H1 (cell line): ENCODE results near the gene FGD4. TPM values are rescaled to one million over a fixed set of nuclear protein-coding genes. Genes with fewer than 3 reads are reported as not detected.

Experiments used
- CTCF ChIA-PET: fragments of 300-600 bp; sonication (Branson Sonifier 250); formaldehyde crosslinking; loops from one replicate; lab custom pipeline; 2021; ENCODE audit not compliant: partially characterized antibody; lab: Charles Lee
- POLR2A ChIA-PET: fragments of 300-600 bp; sonication (Branson Sonifier 250); formaldehyde crosslinking; loops from one replicate; lab custom pipeline; 2021; ENCODE audit warnings: inconsistent platforms; ENCODE audit not compliant: partially characterized antibody; lab: Charles Lee
- DNase-seq, 2 experiments: peaks; one replicate each; pipeline versions ENCODE4 v3.0.0 to v3.0.0-alpha.2; 2010 to 2022; ENCODE audit warnings: low spot score in 2 of 2, low read depth in 1 of 2, mixed read lengths in 1 of 2
- FAIRE-seq: peaks from 2 replicates; lab custom pipeline; 2011; peaks lifted over from hg19 to GRCh38; lab: Jason Lieb, UNC
- H2AFZ ChIP-seq: 2 replicates; pipeline ENCODE4 v1.8.1; 2012; ENCODE audit warnings: low read length, inconsistent platforms
- H2AK5ac ChIP-seq: 2 replicates; pipeline ENCODE4 v1.6.1; 2013; ENCODE audit warnings: low read depth, low read length
- H2BK120ac ChIP-seq: replicated peaks from 2 replicates; pipeline ENCODE3; 2013; ENCODE audit warnings: low read depth, low read length, inconsistent platforms
- H2BK12ac ChIP-seq: 2 replicates; pipeline ENCODE4 v1.6.1; 2013; ENCODE audit warnings: low read depth, low read length
- H2BK15ac ChIP-seq: 2 replicates; pipeline ENCODE4 v1.6.1; 2013; ENCODE audit warnings: low read length
- H2BK20ac ChIP-seq: 2 replicates; pipeline ENCODE4 v1.6.1; 2013; ENCODE audit warnings: low read length
- H2BK5ac ChIP-seq: 2 replicates; pipeline ENCODE4 v1.6.1; 2013; ENCODE audit warnings: low read depth, low read length
- H3K14ac ChIP-seq: 2 replicates; pipeline ENCODE4 v1.6.1; 2013; ENCODE audit warnings: inconsistent platforms; ENCODE audit not compliant: insufficient read length
- H3K18ac ChIP-seq: 2 replicates; pipeline ENCODE4 v1.6.1; 2013; ENCODE audit warnings: low read length; ENCODE audit errors: extremely low read depth
- H3K23ac ChIP-seq: 2 replicates; pipeline ENCODE4 v1.6.1; 2013; ENCODE audit warnings: inconsistent platforms; ENCODE audit not compliant: insufficient read length
- H3K23me2 ChIP-seq: 2 replicates; pipeline ENCODE4 v1.6.1; 2013; ENCODE audit warnings: low read depth, low read length
- H3K27ac ChIP-seq: 2 replicates; pipeline ENCODE4 v1.6.1; 2011; ENCODE audit warnings: low read depth, low read length, inconsistent platforms
- H3K27me3 ChIP-seq, 4 experiments: replicated peaks in 1 of 4; 1 replicate in 1 of 4; 2 replicates in 3 of 4; pipeline versions ENCODE4 v1.6.1 to v1.8.1; 2011 to 2013; ENCODE audit warnings: low read length in 3 of 4, mild to moderate bottlenecking in 3 of 4, inconsistent platforms in 2 of 4, mixed read lengths in 2 of 4, moderate library complexity in 1 of 4; ENCODE audit not compliant: control insufficient read depth in 3 of 4, insufficient read depth in 3 of 4; ENCODE audit errors: extremely low read depth in 1 of 4
- H3K36me3 ChIP-seq, 4 experiments: 2 replicates each; pipeline versions ENCODE4 v1.6.1 to v1.8.1; 2011 to 2013; ENCODE audit warnings: mild to moderate bottlenecking in 4 of 4, low read length in 3 of 4, moderate library complexity in 2 of 4, control low read depth in 1 of 4, inconsistent platforms in 1 of 4; ENCODE audit not compliant: insufficient read depth in 4 of 4, control insufficient read depth in 2 of 4
- H3K4ac ChIP-seq: replicated peaks from 2 replicates; pipeline ENCODE3; 2013; ENCODE audit warnings: low read length, low read depth, mixed read lengths, inconsistent platforms; ENCODE audit not compliant: insufficient read length
- H3K4me1 ChIP-seq, 4 experiments: replicated peaks in 1 of 4; 1 replicate in 1 of 4; 2 replicates in 3 of 4; pipeline versions ENCODE4 v1.6.1 to v1.8.1; 2011 to 2013; ENCODE audit warnings: low read length in 3 of 4, inconsistent platforms in 2 of 4, mixed read lengths in 1 of 4; ENCODE audit not compliant: insufficient read depth in 4 of 4, control insufficient read depth in 3 of 4
- H3K4me2 ChIP-seq, 2 experiments: 2 replicates each; pipeline versions ENCODE4 v1.6.1 to v1.8.1; 2011 to 2013; ENCODE audit warnings: low read depth in 2 of 2, low read length in 2 of 2, control low read depth in 1 of 2, inconsistent platforms in 1 of 2, mild to moderate bottlenecking in 1 of 2; ENCODE audit not compliant: insufficient read depth in 1 of 2
- H3K4me3 ChIP-seq, 4 experiments: fragments of 200-600, 300-600 bp in 1 of 4; sonication (generic), shearing (Covaris generic), sonication (Bioruptor Twin) in 1 of 4; 2 replicates each; pipeline versions ENCODE4 v1.5.1 to v1.8.1; 2011 to 2016; ENCODE audit warnings: low read length in 4 of 4, low read depth in 3 of 4, control low read depth in 2 of 4, inconsistent platforms in 2 of 4, mild to moderate bottlenecking in 2 of 4, mixed read lengths in 1 of 4, moderate library complexity in 1 of 4; ENCODE audit not compliant: insufficient read depth in 2 of 4; ENCODE audit errors: extremely low read depth in 1 of 4
- H3K56ac ChIP-seq: replicated peaks from 2 replicates; pipeline ENCODE3; 2013; ENCODE audit warnings: low read depth, mild to moderate bottlenecking, mixed read lengths, low read length, inconsistent platforms; ENCODE audit not compliant: insufficient read length
- H3K79me1 ChIP-seq: 2 replicates; pipeline ENCODE4 v1.6.1; 2013; ENCODE audit warnings: low read depth, low read length, control low read depth
- H3K79me2 ChIP-seq, 2 experiments: 2 replicates each; pipeline versions ENCODE4 v1.6.1 to v1.8.1; 2012 to 2013; ENCODE audit warnings: low read length in 2 of 2, mild to moderate bottlenecking in 2 of 2, inconsistent platforms in 1 of 2; ENCODE audit not compliant: insufficient read depth in 2 of 2, control insufficient read depth in 1 of 2
- H3K9ac ChIP-seq, 4 experiments: replicated peaks in 1 of 4; 1 replicate in 1 of 4; 2 replicates in 3 of 4; pipeline versions ENCODE4 v1.6.1 to v1.8.1; 2011 to 2013; ENCODE audit warnings: low read depth in 3 of 4, low read length in 3 of 4, control low read depth in 2 of 4, mild to moderate bottlenecking in 2 of 4, moderate library complexity in 2 of 4, inconsistent platforms in 1 of 4; ENCODE audit errors: extremely low read depth in 1 of 4
- H3K9me3 ChIP-seq, 2 experiments: 2 replicates each; pipeline versions ENCODE4 v1.6.1 to v1.8.1; 2012 to 2013; ENCODE audit warnings: mild to moderate bottlenecking in 2 of 2, moderate library complexity in 2 of 2, control low read depth in 1 of 2, inconsistent platforms in 1 of 2, low read depth in 1 of 2, low read length in 1 of 2, mixed read lengths in 1 of 2; ENCODE audit not compliant: insufficient read depth in 2 of 2
- H4K20me1 ChIP-seq, 2 experiments: replicated peaks in 1 of 2; 2 replicates each; pipeline versions ENCODE3 to v1.8.1; 2011 to 2013; ENCODE audit warnings: inconsistent platforms in 2 of 2, low read length in 2 of 2, mild to moderate bottlenecking in 1 of 2; ENCODE audit not compliant: insufficient read depth in 2 of 2, control insufficient read depth in 1 of 2
- H4K5ac ChIP-seq: 2 replicates; pipeline ENCODE4 v1.6.1; 2013; ENCODE audit warnings: low read length, low read depth, mixed read lengths, inconsistent platforms; ENCODE audit not compliant: insufficient read length
- H4K8ac ChIP-seq: 2 replicates; pipeline ENCODE4 v1.8.0; 2013; ENCODE audit warnings: mild to moderate bottlenecking, moderate library complexity, low read length, inconsistent platforms; ENCODE audit not compliant: insufficient read depth; ENCODE audit errors: extremely low read depth
- H4K91ac ChIP-seq: replicated peaks from 2 replicates; pipeline ENCODE3; 2013; ENCODE audit warnings: low read length, mixed read lengths, inconsistent platforms; ENCODE audit not compliant: insufficient read length
- ASH2L ChIP-seq: fragments of 200-600, 300-600 bp; sonication (generic); IDR thresholded peaks from one replicate; pipeline ENCODE4 v1.7.1; 2017; ENCODE audit warnings: low read length
- CBX5 ChIP-seq: fragments of 300-800, 300-1000 bp; sonication (generic); IDR thresholded peaks from 2 replicates; pipeline ENCODE4 v1.7.1; 2016; ENCODE audit warnings: antibody characterized with exemption, low read length, low read depth
- CEBPB ChIP-seq: IDR thresholded peaks from 2 replicates; pipeline ENCODE4 v1.6.1; 2012; ENCODE audit warnings: low read depth, low read length
- CHD1 ChIP-seq: IDR thresholded peaks from 2 replicates; pipeline ENCODE4 v1.6.1; 2012; ENCODE audit warnings: low read depth, low read length, improper control_type of control experiment
- CREB1 ChIP-seq: IDR thresholded peaks from 2 replicates; pipeline ENCODE4 v1.6.1; 2012; ENCODE audit warnings: inconsistent platforms
- POLR2AphosphoS5 ChIP-seq: IDR thresholded peaks from 2 replicates; pipeline ENCODE4 v1.6.1; 2011; ENCODE audit warnings: low read depth, low read length
- RAD21 ChIP-seq, 2 experiments: IDR thresholded peaks in 1 of 2; conservative IDR thresholded peaks in 1 of 2; 2 replicates each; pipeline ENCODE4 v1.6.1; 2011; ENCODE audit warnings: low read depth in 2 of 2, low read length in 2 of 2, improper control_type of control experiment in 1 of 2, inconsistent platforms in 1 of 2, mild to moderate bottlenecking in 1 of 2, moderate library complexity in 1 of 2
- SP1 ChIP-seq: IDR thresholded peaks from 2 replicates; pipeline ENCODE4 v1.6.1; 2011; ENCODE audit warnings: low read depth, low read length
- SRF ChIP-seq: IDR thresholded peaks from 2 replicates; pipeline ENCODE4 v1.6.1; 2011; ENCODE audit warnings: mild to moderate bottlenecking, low read depth, low read length, moderate library complexity
- polyA plus RNA-seq, 7 experiments: library from polyadenylated mRNA; depleted of rRNA in 3 of 7; stranded (reverse) in 5 of 7; unstranded in 2 of 7; fragments of >200 nt in 5 of 7; fragments of 200-250 nt in 2 of 7; gene quantifications; 1 replicate in 5 of 7; 2 replicates in 1 of 7; 4 replicates in 1 of 7; pipeline versions ENCODE4 v1.2.1 to v1.2.3, GENCODE V29; 2011 to 2013; ENCODE audit warnings: missing spikeins in 2 of 7, mixed read lengths in 2 of 7
- total RNA-seq: library from RNA; stranded (reverse); fragmentation: NEBNext Ultra II Directional; extraction: Animal tissue kit (Norgen Biotek cat#: 25700); gene quantifications from 2 replicates; pipeline ENCODE4 v1.2.1, GENCODE V29; 2021

The FGD4 gene
- total and polyA plus RNA-seq, 2 of the 8 experiments (the other 6 are each of a cell fraction or from before 2014, with no cell fraction given): 8.5 to 48.2 TPM

DNA sequence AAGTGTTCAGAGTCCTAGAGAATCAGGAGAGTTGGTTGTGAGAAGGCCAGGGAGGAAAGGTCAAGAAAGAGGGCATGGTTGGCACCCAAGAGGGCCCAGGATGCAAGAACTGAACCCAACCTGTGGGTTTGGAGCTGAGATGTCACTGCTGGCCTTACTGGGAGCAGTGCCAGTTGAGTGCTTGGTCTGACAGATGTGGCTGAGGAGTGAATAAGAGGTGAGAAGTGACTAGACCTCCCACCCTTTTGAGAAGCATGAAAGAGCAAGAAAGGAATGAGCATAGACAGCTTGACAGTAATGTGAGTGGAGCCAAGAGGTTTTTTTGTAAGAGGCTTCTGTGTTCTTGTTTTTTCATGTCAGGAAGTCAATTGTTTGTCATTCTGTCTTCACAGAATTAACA lies 95.3 kb downstream of the FGD4 start:
- DNase-seq: no peak
- Histone ChIP-seq H3K23me2 (no peaks in the 10 kb centered on the region), H2BK20ac (no peak overlapping the region), H3K23ac (no peak overlapping the region), H3K9ac (no peak overlapping the region; a peak in 1 of 7 replicates), H2BK120ac (no peak overlapping the region), H3K79me2 (peaks cover 7 to 98% of the 10 kb centered on the region in 2 experiments; a peak in 3 of 4 replicates), H3K56ac (no peak overlapping the region), H2AFZ (no peak overlapping the region), H3K9me3 (no peaks in the 10 kb centered on the region), H3K4me3 (no peak overlapping the region), H3K27ac (no peak overlapping the region), H2AK5ac (no peak overlapping the region), H3K4ac (no peak overlapping the region), H3K27me3 (no peaks in the 10 kb centered on the region), H3K79me1 (peaks cover 7% of the 10 kb centered on the region; the same call in 1 of the 2 replicates), H4K20me1 (peaks cover 8 to 13% of the 10 kb centered on the region in 2 experiments), H2BK12ac (no peak overlapping the region), H3K14ac (no peak overlapping the region), H3K36me3 (no peaks in the 10 kb centered on the region), H4K8ac (no peak overlapping the region), H3K4me2 (no peak overlapping the region), H3K18ac (no peak overlapping the region), H2BK15ac (no peak overlapping the region), H4K91ac (no peak overlapping the region), H4K5ac (no peak overlapping the region), H2BK5ac (no peak overlapping the region), H3K4me1 (peaks cover 0 to 6% (median 3%) of the 10 kb centered on the region in 4 experiments; a peak in 3 of 7 replicates)
- POLR2A ChIA-PET: interaction anchor here (1.4 kb wide), 1 partner anchor 7 kb away, joined by 6 read pairs; no protein-coding TSS in a partner anchor
- CTCF ChIA-PET: interaction anchor here (0.7 to 1.0 kb wide), 2 partner anchors 163 to 177 kb away, joined by 3 read pairs; no protein-coding TSS in a partner anchor
- FAIRE-seq: no peak
- no peak for TF ChIP-seq RAD21 (IDR thresholded peaks at IDR 0.05 in 1 of 2, conservative IDR thresholded peaks at IDR 0.05 in 1 of 2; ENCODE audit: low read depth in 2 of 2, low read length in 2 of 2)
- no peak for TF ChIP-seq CREB1
- TF ChIP-seq CHD1: no peak
- no peak for TF ChIP-seq ASH2L
- TF ChIP-seq POLR2AphosphoS5: peak; percentile 33; the same call in 1 of the 2 replicates
- no peak for TF ChIP-seq CEBPB
- no peak for TF ChIP-seq SP1
- no peak for TF ChIP-seq SRF
- TF ChIP-seq CBX5: no peak
